Endodermal cell (in vitro differentiated cells): ENCODE data around the gene ENPEP. TPM values are rescaled to one million over a fixed set of nuclear protein-coding genes. Genes with fewer than 3 reads are reported as not detected.

Experiments used
- DNase-seq: peaks from one replicate; pipeline ENCODE4 v3.0.0-alpha.2; 2017
- H3K27ac ChIP-seq: 2 replicates; pipeline ENCODE4 v1.5.1; 2013; ENCODE audit warnings: mild to moderate bottlenecking, low read depth, low read length, moderate library complexity
- H3K27me3 ChIP-seq: 2 replicates; pipeline ENCODE4 v1.6.1; 2013; ENCODE audit warnings: mild to moderate bottlenecking, low read length, moderate library complexity; ENCODE audit not compliant: insufficient read depth, control insufficient read depth, poor library complexity, severe bottlenecking
- H3K36me3 ChIP-seq: 2 replicates; pipeline ENCODE4 v1.7.0; 2013; ENCODE audit warnings: mild to moderate bottlenecking, low read length, moderate library complexity; ENCODE audit not compliant: control insufficient read depth, insufficient read depth
- H3K4me1 ChIP-seq: one replicate; pipeline ENCODE4 v1.7.0; 2013; ENCODE audit warnings: low read length; ENCODE audit not compliant: control insufficient read depth, insufficient read depth
- H3K4me3 ChIP-seq: 2 replicates; pipeline ENCODE4 v1.5.1; 2013; ENCODE audit warnings: mild to moderate bottlenecking, low read length, moderate library complexity
- H3K9ac ChIP-seq: 2 replicates; pipeline ENCODE4 v1.6.1; 2013; ENCODE audit warnings: mild to moderate bottlenecking, low read length, moderate library complexity; ENCODE audit not compliant: poor library complexity, severe bottlenecking; ENCODE audit errors: extremely low read depth
- H3K9me3 ChIP-seq: 2 replicates; pipeline ENCODE4 v1.6.1; 2013; ENCODE audit warnings: mild to moderate bottlenecking, low read length, moderate library complexity; ENCODE audit not compliant: control insufficient read depth
- H3K27ac Mint-ChIP-seq: 2 replicates; pipeline ENCODE4 v1.8.0; 2020; ENCODE audit warnings: mixed read lengths
- H3K27me3 Mint-ChIP-seq: 2 replicates; pipeline ENCODE4 v1.8.0; 2021; ENCODE audit warnings: mild to moderate bottlenecking, mixed read lengths; ENCODE audit not compliant: insufficient read depth
- H3K36me3 Mint-ChIP-seq: 2 replicates; pipeline ENCODE4 v1.8.0; 2020; ENCODE audit warnings: low read depth, mixed read lengths
- H3K4me1 Mint-ChIP-seq: 2 replicates; pipeline ENCODE4 v1.8.0; 2020; ENCODE audit warnings: mixed read lengths
- H3K4me3 Mint-ChIP-seq: 2 replicates; pipeline ENCODE4 v1.8.0; 2020; ENCODE audit warnings: mild to moderate bottlenecking, moderate library complexity, mixed read lengths
- H3K9me3 Mint-ChIP-seq: 2 replicates; pipeline ENCODE4 v1.8.0; 2020; ENCODE audit warnings: mild to moderate bottlenecking, mixed read lengths
- WGBS, 2 experiments: methylation state at CpG; one replicate each; pipeline versions ENCODE4 v1.1.5 to v1.1.7; 2013; ENCODE audit warnings: missing lambda C conversion rate in 2 of 2, mixed read lengths in 1 of 2; ENCODE audit not compliant: insufficient coverage in 1 of 2, insufficient read length in 1 of 2; 5-methylcytosine and 5-hydroxymethylcytosine counted together
- total RNA-seq, 2 donors: library from RNA; stranded (reverse); fragmentation: NEBNext Ultra II Directional in 1 of 2; extraction: Animal tissue kit (Norgen Biotek cat#: 25700) in 1 of 2; gene quantifications; 2 replicates in 1 of 2; 3 replicates in 1 of 2; pipeline ENCODE4 v1.2.1, GENCODE V29; 2021
- TF ChIP-seq, protein P1 (sequence below): fragments of 200-600 bp; sonication (generic); conservative IDR thresholded peaks from 2 replicates; pipeline ENCODE4 v1.5.0; 2021; ENCODE audit warnings: antibody characterized with exemption, mild to moderate bottlenecking

The ENPEP gene
- total RNA-seq, 2 donors from 2014 or later: 4.6 to 9.4 TPM

DNA sequence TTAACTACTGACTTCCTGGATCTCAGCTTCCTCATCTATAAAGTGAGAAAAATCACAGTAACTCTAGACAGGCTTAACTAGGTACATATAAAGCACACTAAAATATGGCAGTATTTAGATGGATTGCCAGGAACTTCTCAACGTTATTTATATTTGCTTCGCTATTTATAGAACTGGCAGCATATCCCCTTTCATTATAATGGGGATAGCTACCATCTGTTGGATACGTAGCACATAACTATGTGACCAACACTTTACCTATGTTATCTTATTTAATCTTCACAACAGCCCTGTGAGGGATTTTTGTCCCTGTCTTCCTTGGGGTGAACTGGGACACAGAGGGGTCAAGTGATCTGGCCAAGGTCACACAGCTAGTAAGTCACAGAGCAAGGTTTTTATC, 64.6 kb downstream of the ENPEP start:
- no peak overlapping the region for H3K4me3 Mint-ChIP-seq
- H3K27ac Mint-ChIP-seq: no peak overlapping the region
- no peaks in the 10 kb centered on the region for H3K4me1 Mint-ChIP-seq
- 91 to 100% methylated on average over 2 to 3 of the region's 3 CpGs for WGBS, 2 experiments
- Histone ChIP-seq H3K36me3 (no peaks in the 10 kb centered on the region), H3K4me3 (no peak overlapping the region), H3K9me3 (peaks cover 30% of the 10 kb centered on the region), H3K27me3 (no peaks in the 10 kb centered on the region), H3K27ac (no peak overlapping the region), H3K4me1 (no peaks in the 10 kb centered on the region), H3K9ac (no peak overlapping the region)
- peaks cover 5% of the 10 kb centered on the region for H3K36me3 Mint-ChIP-seq
- TF ChIP-seq, protein P1, sequence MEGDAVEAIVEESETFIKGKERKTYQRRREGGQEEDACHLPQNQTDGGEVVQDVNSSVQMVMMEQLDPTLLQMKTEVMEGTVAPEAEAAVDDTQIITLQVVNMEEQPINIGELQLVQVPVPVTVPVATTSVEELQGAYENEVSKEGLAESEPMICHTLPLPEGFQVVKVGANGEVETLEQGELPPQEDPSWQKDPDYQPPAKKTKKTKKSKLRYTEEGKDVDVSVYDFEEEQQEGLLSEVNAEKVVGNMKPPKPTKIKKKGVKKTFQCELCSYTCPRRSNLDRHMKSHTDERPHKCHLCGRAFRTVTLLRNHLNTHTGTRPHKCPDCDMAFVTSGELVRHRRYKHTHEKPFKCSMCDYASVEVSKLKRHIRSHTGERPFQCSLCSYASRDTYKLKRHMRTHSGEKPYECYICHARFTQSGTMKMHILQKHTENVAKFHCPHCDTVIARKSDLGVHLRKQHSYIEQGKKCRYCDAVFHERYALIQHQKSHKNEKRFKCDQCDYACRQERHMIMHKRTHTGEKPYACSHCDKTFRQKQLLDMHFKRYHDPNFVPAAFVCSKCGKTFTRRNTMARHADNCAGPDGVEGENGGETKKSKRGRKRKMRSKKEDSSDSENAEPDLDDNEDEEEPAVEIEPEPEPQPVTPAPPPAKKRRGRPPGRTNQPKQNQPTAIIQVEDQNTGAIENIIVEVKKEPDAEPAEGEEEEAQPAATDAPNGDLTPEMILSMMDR: no peak
- no peak for DNase-seq
- H3K9me3 Mint-ChIP-seq: peaks cover 10% of the 10 kb centered on the region
- no peaks in the 10 kb centered on the region for H3K27me3 Mint-ChIP-seq

GRCh38 chr4:110540982-110541451, 65.1 kb downstream of the ENPEP start:
- Mint-ChIP-seq H3K36me3 (peaks cover 5% of the 10 kb centered on the region), H3K4me1 (no peaks in the 10 kb centered on the region), H3K9me3 (peaks cover 10% of the 10 kb centered on the region), H3K27me3 (no peaks in the 10 kb centered on the region), H3K4me3 (no peak overlapping the region), H3K27ac (no peak overlapping the region)
- no peak overlapping the region for H3K27ac ChIP-seq
- H3K9ac ChIP-seq: no peak overlapping the region
- H3K36me3 ChIP-seq: no peaks in the 10 kb centered on the region
- H3K4me3 ChIP-seq: no peak overlapping the region
- no peaks in the 10 kb centered on the region for H3K4me1 ChIP-seq
- peaks cover 30% of the 10 kb centered on the region for H3K9me3 ChIP-seq
- TF ChIP-seq, protein P1: no peak
- no CpG with 5 or more reads among the region's 1 CpG for WGBS, 2 experiments
- no peak for DNase-seq
- no peaks in the 10 kb centered on the region for H3K27me3 ChIP-seq

DNA sequence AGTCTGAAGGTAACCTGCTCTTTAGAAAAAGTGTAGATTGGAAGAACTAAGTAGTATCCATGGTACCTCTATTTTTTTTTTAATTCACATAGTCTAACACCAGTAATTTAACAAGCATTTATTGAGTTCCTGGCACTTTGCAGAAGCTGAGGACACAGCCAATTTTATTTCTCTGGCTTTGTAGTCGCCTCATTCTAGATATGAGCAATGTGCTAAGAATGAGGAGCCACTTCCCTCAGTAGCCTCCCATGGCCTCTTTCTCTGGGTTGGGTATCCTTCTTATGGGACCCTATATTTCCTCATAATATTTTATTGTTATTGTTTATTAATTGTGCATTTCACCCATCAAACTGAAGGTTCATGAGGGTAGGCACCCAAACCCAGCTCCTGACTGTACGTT, 67.6 kb downstream of the ENPEP start:
- H3K9me3 ChIP-seq: peaks cover 7% of the 10 kb centered on the region
- Mint-ChIP-seq H3K4me3 (no peak overlapping the region), H3K27ac (no peak overlapping the region), H3K36me3 (peaks cover 3% of the 10 kb centered on the region), H3K4me1 (no peaks in the 10 kb centered on the region), H3K27me3 (no peaks in the 10 kb centered on the region), H3K9me3 (no peaks in the 10 kb centered on the region)
- no peak overlapping the region for H3K4me3 ChIP-seq
- H3K36me3 ChIP-seq: no peaks in the 10 kb centered on the region
- no peak for DNase-seq
- H3K4me1 ChIP-seq: no peaks in the 10 kb centered on the region
- no peak overlapping the region for H3K27ac ChIP-seq
- TF ChIP-seq, protein P1: no peak
- 97% methylated on average over 2 of the region's 2 CpGs; no CpG with 5 or more reads in 1 of the 2 experiments for WGBS, 2 experiments
- no peaks in the 10 kb centered on the region for H3K27me3 ChIP-seq
- H3K9ac ChIP-seq: no peak overlapping the region
